ENCODE results near the gene LPP. TPM values are rescaled to one million over a fixed set of nuclear protein-coding genes. Genes with fewer than 3 reads are reported as not detected.

LPP gene
- total RNA-seq, 1 donor from 2014 or later = 23.1 TPM

DNA sequence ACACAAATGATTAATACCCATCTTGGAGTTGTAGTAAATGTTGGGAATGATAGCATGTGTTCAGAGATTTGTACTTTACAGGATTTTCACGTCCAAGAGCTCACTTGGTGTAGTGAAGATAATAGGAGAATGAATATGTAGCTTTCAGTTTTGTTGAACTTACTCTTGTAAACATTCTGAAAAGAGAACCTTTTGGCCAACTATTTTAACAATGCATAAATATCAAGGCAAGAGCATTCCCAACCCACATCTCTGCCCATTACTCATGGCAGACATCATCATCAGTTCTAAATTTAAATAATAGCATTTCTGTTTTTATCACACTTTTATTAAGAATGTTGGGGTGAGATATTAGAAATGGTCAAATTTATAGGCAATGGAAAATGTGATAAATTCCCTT is 552.6 kb downstream of the LPP start:
- peaks cover 3% of the 10 kb centered on the region for H3K27me3 Mint-ChIP-seq (ENCODE audit: unreplicated experiment)
- H3K27ac Mint-ChIP-seq (ENCODE audit: unreplicated experiment) = no peak overlapping the region
- TF ChIP-seq CTCF (IDR thresholded peaks at IDR 0.05; ENCODE audit: partially characterized antibody, unreplicated experiment) = no peak
- H3K4me1 Mint-ChIP-seq (ENCODE audit: low read depth, unreplicated experiment) = no peaks in the 10 kb centered on the region
- no peak overlapping the region for H3K4me3 Mint-ChIP-seq (ENCODE audit: unreplicated experiment)
- no peak for DNase-seq
- no peaks in the 10 kb centered on the region for H3K36me3 Mint-ChIP-seq (ENCODE audit: unreplicated experiment)
- H3K9me3 Mint-ChIP-seq (ENCODE audit: unreplicated experiment) = no peaks in the 10 kb centered on the region

DNA sequence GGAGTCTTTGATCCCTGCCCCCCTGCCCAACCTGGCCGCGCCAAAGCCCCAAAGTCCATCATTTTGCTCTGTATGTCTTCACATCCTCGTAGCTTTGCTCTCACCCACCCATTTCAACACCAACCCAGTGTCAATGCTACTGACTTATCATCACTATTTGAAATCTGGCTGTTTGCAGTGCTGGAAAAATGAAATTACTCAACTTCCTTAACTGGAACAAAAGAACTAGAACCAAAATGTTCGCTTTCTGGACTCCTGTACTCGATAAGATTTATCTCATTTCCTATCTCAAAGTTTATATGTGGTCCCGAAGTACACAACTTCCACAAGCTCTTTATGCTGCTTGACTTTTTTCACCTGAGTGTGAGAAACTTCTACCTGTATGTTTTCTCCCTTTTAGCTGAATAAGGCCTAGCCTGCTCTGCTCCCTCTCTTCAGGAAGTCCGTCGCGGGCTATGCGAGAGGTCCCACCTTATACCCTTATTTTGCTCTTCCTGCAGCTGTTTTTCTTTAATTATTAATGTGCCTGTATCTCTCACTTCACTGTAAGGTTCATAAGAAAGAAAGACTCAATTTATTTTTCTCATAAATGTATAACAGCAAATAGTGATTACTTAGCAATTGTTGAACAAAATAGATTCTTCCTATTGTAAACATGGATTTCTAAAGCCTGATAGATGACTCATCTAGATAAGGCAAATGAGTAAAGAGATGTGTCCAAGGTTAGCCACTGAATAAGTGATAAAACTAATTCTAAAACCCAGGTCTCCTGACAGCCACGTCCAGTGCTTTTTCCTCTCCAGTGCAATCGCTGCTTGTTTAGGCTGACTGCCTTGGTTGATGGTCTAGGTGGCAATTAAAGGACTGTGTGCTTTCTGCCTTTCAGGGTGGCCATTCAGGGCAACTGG is 553.7 kb downstream of the LPP start:
- H3K36me3 Mint-ChIP-seq (ENCODE audit: unreplicated experiment) = no peaks in the 10 kb centered on the region
- H3K4me1 Mint-ChIP-seq (ENCODE audit: low read depth, unreplicated experiment) = no peaks in the 10 kb centered on the region
- no peak overlapping the region for H3K27ac Mint-ChIP-seq (ENCODE audit: unreplicated experiment)
- no peak for TF ChIP-seq CTCF (IDR thresholded peaks at IDR 0.05; ENCODE audit: partially characterized antibody, unreplicated experiment)
- no peak overlapping the region for H3K4me3 Mint-ChIP-seq (ENCODE audit: unreplicated experiment)
- H3K27me3 Mint-ChIP-seq (ENCODE audit: unreplicated experiment) = peaks cover 6% of the 10 kb centered on the region
- no peak for DNase-seq
- H3K9me3 Mint-ChIP-seq (ENCODE audit: unreplicated experiment) = no peaks in the 10 kb centered on the region

GRCh38 chr3:188711881-188712247 is 557.9 kb downstream of the LPP start:
- no peak overlapping the region for H3K27ac Mint-ChIP-seq (ENCODE audit: unreplicated experiment)

DNA sequence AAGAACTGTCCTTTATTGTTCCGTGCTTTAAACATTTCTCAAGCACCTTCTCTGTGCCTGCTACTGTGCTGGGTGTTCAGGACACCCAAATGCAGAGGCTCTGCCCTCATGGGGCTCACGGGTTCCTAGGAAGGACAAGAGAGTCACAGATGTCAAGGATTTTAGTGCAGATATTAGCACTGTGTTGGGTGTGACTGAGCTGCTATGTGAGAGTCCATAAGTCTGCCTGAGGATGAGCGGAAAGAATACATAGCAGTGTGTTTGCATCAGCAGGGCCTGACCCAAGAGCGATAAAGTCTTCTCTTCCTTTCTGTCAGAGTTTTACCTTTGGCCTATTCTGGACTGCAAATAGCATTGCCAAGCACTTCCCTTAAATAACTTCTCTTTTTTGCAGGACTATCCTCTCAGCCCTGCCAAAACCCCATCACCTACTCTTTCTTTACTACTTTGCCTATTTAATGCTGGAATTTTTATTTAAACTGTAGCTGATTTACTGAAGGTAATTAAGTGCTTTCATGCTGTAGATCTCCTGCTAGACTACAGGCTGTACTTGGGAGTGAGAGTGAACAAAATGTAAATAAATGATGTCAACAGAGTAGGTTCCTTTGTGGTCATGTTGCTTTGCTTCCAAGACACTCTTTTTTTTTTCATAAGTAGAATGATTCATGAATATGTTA is 558.4 kb downstream of the LPP start:
- H3K4me1 Mint-ChIP-seq (ENCODE audit: low read depth, unreplicated experiment) = no peaks in the 10 kb centered on the region
- H3K4me3 Mint-ChIP-seq (ENCODE audit: unreplicated experiment) = no peak overlapping the region
- no peaks in the 10 kb centered on the region for H3K9me3 Mint-ChIP-seq (ENCODE audit: unreplicated experiment)
- TF ChIP-seq CTCF (IDR thresholded peaks at IDR 0.05; ENCODE audit: partially characterized antibody, unreplicated experiment) = no peak
- no peak for DNase-seq
- peaks cover 6% of the 10 kb centered on the region for H3K27me3 Mint-ChIP-seq (ENCODE audit: unreplicated experiment)
- no peaks in the 10 kb centered on the region for H3K36me3 Mint-ChIP-seq (ENCODE audit: unreplicated experiment)
- no peak overlapping the region for H3K27ac Mint-ChIP-seq (ENCODE audit: unreplicated experiment)

More at GRCh38 chr3:188711881-188712247, 557.9 kb downstream of the LPP start:
- Mint-ChIP-seq H3K9me3 (ENCODE audit: unreplicated experiment) (no peaks in the 10 kb centered on the region), H3K27me3 (ENCODE audit: unreplicated experiment) (peaks cover 6% of the 10 kb centered on the region), H3K4me3 (ENCODE audit: unreplicated experiment) (no peak overlapping the region), H3K4me1 (ENCODE audit: low read depth, unreplicated experiment) (no peaks in the 10 kb centered on the region), H3K36me3 (ENCODE audit: unreplicated experiment) (no peaks in the 10 kb centered on the region)
- TF ChIP-seq CTCF (IDR thresholded peaks at IDR 0.05; ENCODE audit: partially characterized antibody, unreplicated experiment) = no peak
- no peak for DNase-seq

GRCh38 chr3:188712991-188713390 is 559.0 kb downstream of the LPP start:
- no peak for TF ChIP-seq CTCF (IDR thresholded peaks at IDR 0.05; ENCODE audit: partially characterized antibody, unreplicated experiment)
- Mint-ChIP-seq H3K36me3 (ENCODE audit: unreplicated experiment) (no peaks in the 10 kb centered on the region), H3K9me3 (ENCODE audit: unreplicated experiment) (no peaks in the 10 kb centered on the region), H3K27ac (ENCODE audit: unreplicated experiment) (no peak overlapping the region), H3K4me3 (ENCODE audit: unreplicated experiment) (no peak overlapping the region), H3K27me3 (ENCODE audit: unreplicated experiment) (peaks cover 6% of the 10 kb centered on the region), H3K4me1 (ENCODE audit: low read depth, unreplicated experiment) (no peaks in the 10 kb centered on the region)
- DNase-seq = no peak

Data from glutamatergic neuron (in vitro differentiated cells).